Brain microvascular endothelial cell (primary cell): ENCODE results near the gene FAM98A.
A peak's percentile ranks its signal among the peaks of the same experiment; 100 is the strongest.

Source experiments
- DNase-seq: peaks from one replicate; pipeline ENCODE4 v3.0.0-alpha.2; 2020
- H3K27ac ChIP-seq: fragments of 250-450 bp; sonication (Bioruptor Pico); 2 replicates; pipeline ENCODE4 v1.5.1; 2020; ENCODE audit warnings: mild to moderate bottlenecking, moderate library complexity
- H3K27me3 ChIP-seq: fragments of 250-450 bp; sonication (Bioruptor Pico); replicated peaks from 2 replicates; pipeline ENCODE4 v1.5.1; 2020; ENCODE audit warnings: mild to moderate bottlenecking
- H3K36me3 ChIP-seq: fragments of 250-450 bp; sonication (Bioruptor Pico); replicated peaks from 2 replicates; pipeline ENCODE4 v1.5.1; 2020; ENCODE audit warnings: mild to moderate bottlenecking
- H3K4me3 ChIP-seq: 2 replicates; pipeline ENCODE4 v1.5.1; 2011; ENCODE audit warnings: low read depth, mild to moderate bottlenecking, control low read depth, low read length, moderate library complexity
- CTCF ChIP-seq: IDR thresholded peaks from 2 replicates; pipeline ENCODE4 v1.5.1; 2011; ENCODE audit warnings: low read depth, mild to moderate bottlenecking, moderate library complexity, low read length, control low read depth, inconsistent platforms; ENCODE audit errors: missing control alignments
- in situ Hi-C: cut with HindIII; loops from 2 replicates; pipeline ENCODE4 v1.10.0; 2017; ENCODE audit warnings: low sequenced_read_pairs, low pct_ligation_motif_present

The FAM98A gene

GRCh38 chr2:33599175-33599942 is at the start of gene FAM98A:
TSS of gene FAM98A (minus strand) at chr2:33599299. CDS start at chr2:33599221, 78 bp downstream.
- peak within 1 kb of the TSS; percentile 100 for H3K4me3 ChIP-seq
- peak within 1 kb of the TSS; percentile 81 for H3K27ac ChIP-seq
- H3K36me3 ChIP-seq: peaks cover 3% of the 10 kb centered on the region
- H3K27me3 ChIP-seq: no peaks in the 10 kb centered on the region
- DNase-seq: peak; percentile 99
- in situ Hi-C loops: no loop called here
- TF ChIP-seq CTCF: peak; percentile 23

GRCh38 chr2:33645861-33646260 is 46.8 kb upstream of the FAM98A start:
- DNase-seq: peak; percentile 23
- in situ Hi-C loops: no loop called here
- TF ChIP-seq CTCF: no peak

GRCh38 chr2:33644215-33644614 is 45.1 kb upstream of the FAM98A start:
- Histone ChIP-seq H3K4me3 (no peak overlapping the region), H3K36me3 (no peaks in the 10 kb centered on the region), H3K27ac (no peak overlapping the region), H3K27me3 (no peaks in the 10 kb centered on the region)
- DNase-seq: no peak
- in situ Hi-C loops: no loop called here
- no peak for TF ChIP-seq CTCF

More at GRCh38 chr2:33645861-33646260, 46.8 kb upstream of the FAM98A start:
- Histone ChIP-seq H3K36me3 (no peaks in the 10 kb centered on the region), H3K27ac (no peak overlapping the region), H3K4me3 (no peak overlapping the region), H3K27me3 (no peaks in the 10 kb centered on the region)

- in situ Hi-C loops: no loop called here
- H3K36me3 ChIP-seq: no peaks in the 10 kb centered on the region
- no peaks in the 10 kb centered on the region for H3K27me3 ChIP-seq
- TF ChIP-seq CTCF: no peak
- no peak overlapping the region for H3K27ac ChIP-seq
- DNase-seq: no peak
- no peak overlapping the region for H3K4me3 ChIP-seq
Measured at GRCh38 chr2:33636001-33636400, 36.9 kb upstream of the FAM98A start.

GRCh38 chr2:33634261-33634910 is 35.3 kb upstream of the FAM98A start:
- DNase-seq: no peak
- in situ Hi-C loops: no loop called here
- TF ChIP-seq CTCF: no peak
- Histone ChIP-seq H3K36me3 (no peaks in the 10 kb centered on the region), H3K27ac (no peak overlapping the region), H3K27me3 (no peaks in the 10 kb centered on the region), H3K4me3 (no peak overlapping the region)

GRCh38 chr2:33633315-33633714 is 34.2 kb upstream of the FAM98A start:
- no peak overlapping the region for H3K4me3 ChIP-seq
- in situ Hi-C loops: no loop called here
- TF ChIP-seq CTCF: no peak
- no peaks in the 10 kb centered on the region for H3K27me3 ChIP-seq
- H3K27ac ChIP-seq: no peak overlapping the region
- DNase-seq: no peak
- H3K36me3 ChIP-seq: no peaks in the 10 kb centered on the region
